DND-41 (cell line): ENCODE results near the gene MPI.

ENCODE experiments used
- EZH2 ChIP-seq: IDR thresholded peaks from 3 replicates; pipeline ENCODE4 v1.6.1; 2012; ENCODE audit warnings: borderline replicate concordance, low read depth, mild to moderate bottlenecking, moderate library complexity, low read length, inconsistent platforms; ENCODE audit not compliant: severe bottlenecking
- TF ChIP-seq, protein P1 (sequence below): IDR thresholded peaks from 2 replicates; pipeline ENCODE4 v1.5.1; 2012; ENCODE audit warnings: borderline replicate concordance, low read length, moderate library complexity, mild to moderate bottlenecking; ENCODE audit not compliant: poor library complexity, severe bottlenecking; ENCODE audit errors: extremely low read depth

DNA sequence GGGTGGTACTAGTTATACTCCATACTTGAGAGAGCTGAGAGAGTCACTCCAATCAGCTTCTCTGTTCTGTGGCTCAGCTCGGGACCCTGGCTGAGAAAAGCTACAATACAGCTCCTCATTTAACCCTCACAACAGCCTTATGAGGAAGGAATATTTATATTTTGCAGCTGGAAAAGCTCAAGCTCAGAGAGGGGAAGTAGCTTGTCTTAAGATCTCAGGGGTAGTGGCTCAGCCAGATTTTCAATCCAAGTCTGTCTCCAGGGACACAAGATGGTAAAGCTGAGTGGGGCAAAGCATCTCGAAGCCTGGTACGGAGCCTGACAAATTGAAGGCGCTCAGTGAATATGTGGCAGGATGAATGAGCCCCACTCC is 31.5 kb upstream of the MPI start:
- TF ChIP-seq, protein P1, sequence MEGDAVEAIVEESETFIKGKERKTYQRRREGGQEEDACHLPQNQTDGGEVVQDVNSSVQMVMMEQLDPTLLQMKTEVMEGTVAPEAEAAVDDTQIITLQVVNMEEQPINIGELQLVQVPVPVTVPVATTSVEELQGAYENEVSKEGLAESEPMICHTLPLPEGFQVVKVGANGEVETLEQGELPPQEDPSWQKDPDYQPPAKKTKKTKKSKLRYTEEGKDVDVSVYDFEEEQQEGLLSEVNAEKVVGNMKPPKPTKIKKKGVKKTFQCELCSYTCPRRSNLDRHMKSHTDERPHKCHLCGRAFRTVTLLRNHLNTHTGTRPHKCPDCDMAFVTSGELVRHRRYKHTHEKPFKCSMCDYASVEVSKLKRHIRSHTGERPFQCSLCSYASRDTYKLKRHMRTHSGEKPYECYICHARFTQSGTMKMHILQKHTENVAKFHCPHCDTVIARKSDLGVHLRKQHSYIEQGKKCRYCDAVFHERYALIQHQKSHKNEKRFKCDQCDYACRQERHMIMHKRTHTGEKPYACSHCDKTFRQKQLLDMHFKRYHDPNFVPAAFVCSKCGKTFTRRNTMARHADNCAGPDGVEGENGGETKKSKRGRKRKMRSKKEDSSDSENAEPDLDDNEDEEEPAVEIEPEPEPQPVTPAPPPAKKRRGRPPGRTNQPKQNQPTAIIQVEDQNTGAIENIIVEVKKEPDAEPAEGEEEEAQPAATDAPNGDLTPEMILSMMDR = no peak
- no peak for TF ChIP-seq EZH2
